HepG2 (cell line): ENCODE results near the gene IL22. TPM values are rescaled to one million over a fixed set of nuclear protein-coding genes. Genes with fewer than 3 reads are reported as not detected.

Source experiments
- ATAC-seq: fragments of 200-7000 bp; cut with Tn5 transposase; 3 replicates; pipeline ENCODE4 v1.9.1; 2020; ENCODE audit warnings: mild to moderate bottlenecking, moderate library complexity
- BruUV-seq: library from RNA; stranded (reverse); fragments of 400-500 nt; replicated peaks from 2 replicates; lab custom pipeline; 2021; lab: Mats Ljungman, UMichigan
- CTCF ChIA-PET: fragments of 300-600 bp; formaldehyde crosslinking; extraction: SDS; loops from one replicate; lab custom pipeline; 2021; ENCODE audit warnings: low total read pairs, inconsistent platforms, low intra/inter-chr PET ratio; lab: Yijun Ruan, JAX
- POLR2A ChIA-PET: fragments of 350-600 bp; sonication (Branson Sonifier 250); formaldehyde crosslinking; loops from one replicate; lab custom pipeline; 2020; ENCODE audit warnings: antibody characterized with exemption, inconsistent platforms; lab: Yijun Ruan, JAX
- DNase-seq: peaks from one replicate; pipeline ENCODE4 v3.0.0-alpha.2; 2015; ENCODE audit warnings: low spot score
- FAIRE-seq: peaks from 3 replicates; lab custom pipeline; 2011; peaks lifted over from hg19 to GRCh38; lab: Jason Lieb, UNC
- H2AFZ ChIP-seq: one replicate; pipeline ENCODE4 v1.6.1; 2011; ENCODE audit warnings: low read length, inconsistent platforms
- H3K27ac ChIP-seq: fragments of 300-600 bp; 3 replicates; pipeline ENCODE4 v1.8.0; 2011; ENCODE audit warnings: mixed run types, mild to moderate bottlenecking, mixed read lengths, low read length, inconsistent platforms; ENCODE audit not compliant: insufficient read depth; ENCODE audit errors: extremely low read length
- H3K27me3 ChIP-seq, 2 experiments: fragments of 200-600 bp in 1 of 2; 2 replicates in 1 of 2; 3 replicates in 1 of 2; pipeline versions ENCODE4 v1.6.0 to v1.8.0; 2011; ENCODE audit warnings: low read length in 2 of 2, mild to moderate bottlenecking in 2 of 2, moderate library complexity in 2 of 2, inconsistent platforms in 1 of 2; ENCODE audit not compliant: insufficient read depth in 2 of 2, control insufficient read depth in 1 of 2
- H3K36me3 ChIP-seq, 2 experiments: fragments of 200-600 bp in 1 of 2; replicated peaks in 1 of 2; 2 replicates in 1 of 2; 3 replicates in 1 of 2; pipeline versions ENCODE4 v1.5.1 to v1.8.0; 2011; ENCODE audit warnings: low read length in 2 of 2, inconsistent platforms in 1 of 2; ENCODE audit not compliant: insufficient read depth in 2 of 2, control insufficient read depth in 1 of 2
- H3K4me1 ChIP-seq: 2 replicates; pipeline ENCODE4 v1.5.1; 2012; ENCODE audit warnings: low read length, inconsistent platforms; ENCODE audit not compliant: insufficient read depth
- H3K4me2 ChIP-seq: 2 replicates; pipeline ENCODE4 v1.6.0; 2011; ENCODE audit warnings: low read depth, low read length, inconsistent platforms
- H3K4me3 ChIP-seq, 3 experiments: fragments of 200-600 bp in 1 of 3; sonication (generic), shearing (Covaris generic) in 1 of 3; replicated peaks in 1 of 3; 2 replicates each; pipeline ENCODE4 v1.5.1; 2011 to 2016; ENCODE audit warnings: low read length in 3 of 3, inconsistent platforms in 2 of 3, low read depth in 2 of 3, mild to moderate bottlenecking in 2 of 3, control low read depth in 1 of 3, mixed read lengths in 1 of 3; ENCODE audit not compliant: insufficient read depth in 1 of 3
- H3K79me2 ChIP-seq: one replicate; pipeline ENCODE4 v1.6.1; 2011; ENCODE audit warnings: low read length, inconsistent platforms; ENCODE audit not compliant: insufficient read depth
- H3K9ac ChIP-seq: 2 replicates; pipeline ENCODE4 v1.6.0; 2011; ENCODE audit warnings: mild to moderate bottlenecking, low read depth, low read length, inconsistent platforms; ENCODE audit not compliant: insufficient read depth
- H3K9me3 ChIP-seq: 2 replicates; pipeline ENCODE4 v1.5.1; 2012; ENCODE audit warnings: mild to moderate bottlenecking, low read length
- H4K20me1 ChIP-seq: 2 replicates; pipeline ENCODE4 v1.6.0; 2011; ENCODE audit warnings: inconsistent platforms, mild to moderate bottlenecking, low read length, moderate library complexity; ENCODE audit not compliant: insufficient read depth
- ARNT ChIP-seq: fragments of 450-650 bp; IDR thresholded peaks from 2 replicates; pipeline ENCODE4 v1.6.1; 2017
- GFI1 ChIP-seq: sonication (generic); formaldehyde crosslinking; IDR thresholded peaks from 2 replicates; pipeline ENCODE4 v1.5.0; 2020; ENCODE audit warnings: missing genetic modification reagents, mild to moderate bottlenecking, borderline replicate concordance
- KMT2A ChIP-seq: sonication (generic); formaldehyde crosslinking; IDR thresholded peaks from 2 replicates; pipeline ENCODE4 v1.4.0; 2020; ENCODE audit warnings: missing genetic modification reagents
- SP2 ChIP-seq: sonication (generic); formaldehyde crosslinking; IDR thresholded peaks from 2 replicates; pipeline ENCODE4 v1.5.1; 2020; ENCODE audit warnings: mild to moderate bottlenecking, missing genetic modification reagents
- SPEN ChIP-seq: sonication (generic); formaldehyde crosslinking; IDR thresholded peaks from 2 replicates; pipeline ENCODE4 v1.5.1; 2020; ENCODE audit warnings: low read depth, mild to moderate bottlenecking, missing genetic modification reagents
- SRSF1 ChIP-seq: fragments of 200-400 bp; formaldehyde crosslinking; optimal IDR thresholded peaks from 2 replicates; pipeline ENCODE3; 2017; ENCODE audit warnings: mild to moderate bottlenecking, low read depth, low read length, moderate library complexity
- TARDBP ChIP-seq: sonication (generic); formaldehyde crosslinking; IDR thresholded peaks from 2 replicates; pipeline ENCODE4 v1.8.0; 2022; ENCODE audit warnings: mild to moderate bottlenecking, missing genetic modification reagents
- ZNF292 ChIP-seq: sonication (generic); formaldehyde crosslinking; IDR thresholded peaks from 2 replicates; pipeline ENCODE4 v1.8.1; 2022; ENCODE audit warnings: mild to moderate bottlenecking, low read depth, missing genetic modification reagents, borderline replicate concordance
- ZNF431 ChIP-seq: sonication (generic); formaldehyde crosslinking; IDR thresholded peaks from 2 replicates; pipeline ENCODE4 v1.9.0; 2022; ENCODE audit warnings: missing genetic modification reagents, low read depth, mild to moderate bottlenecking, borderline replicate concordance
- ZNF446 ChIP-seq: sonication (generic); formaldehyde crosslinking; IDR thresholded peaks from 2 replicates; pipeline ENCODE4 v1.5.0; 2020; ENCODE audit warnings: mild to moderate bottlenecking, missing genetic modification reagents
- ZNF496 ChIP-seq: sonication (generic); formaldehyde crosslinking; IDR thresholded peaks from 2 replicates; pipeline ENCODE4 v1.8.1; 2023; ENCODE audit warnings: mild to moderate bottlenecking, moderate library complexity, missing genetic modification reagents; ENCODE audit not compliant: insufficient replicate concordance
- WGBS: methylation state at CpG from one replicate; pipeline ENCODE4 v1.1.6; 2017; ENCODE audit warnings: low lambda C conversion rate; 5-methylcytosine and 5-hydroxymethylcytosine counted together
- in situ Hi-C: cut with HindIII; loops from 2 replicates; pipeline ENCODE4 v1.10.0; 2017; ENCODE audit warnings: low pct_unique_long_range_greater_than_20kb; ENCODE audit not compliant: extremely low pct_ligation_motif_present
- intact Hi-C: fragments of 100-400 bp; cut with micrococcal nuclease; formaldehyde crosslinking; loops from one replicate; pipeline ENCODE4 v1.10.0; 2022; ENCODE audit not compliant: unreplicated experiment
- polyA plus RNA-seq, 8 experiments: library from polyadenylated mRNA; depleted of rRNA in 3 of 8; stranded (reverse) in 7 of 8; unstranded in 1 of 8; fragments of >200 nt; fragmentation: Illumina TruSeq in 4 of 8; extraction: Trizol in 4 of 8; gene quantifications; 2 replicates each; pipeline versions ENCODE4 v1.2.1 to v1.2.3, GENCODE V29; 2011 to 2016; ENCODE audit warnings: low read depth in 4 of 8, missing spikeins in 1 of 8, mixed read lengths in 1 of 8; ENCODE audit not compliant: insufficient read depth in 1 of 8
- total RNA-seq, 5 experiments: library from RNA; depleted of rRNA; stranded (reverse); fragments of >200 nt; fragmentation: Illumina TruSeq; extraction: Trizol; gene quantifications; 2 replicates each; pipeline ENCODE4 v1.2.3, GENCODE V29; 2016; ENCODE audit warnings: low read depth in 1 of 5
- TF ChIP-seq, protein P1 (sequence below): sonication (generic); formaldehyde crosslinking; conservative IDR thresholded peaks from 2 replicates; pipeline ENCODE4 v1.4.0; 2020; ENCODE audit warnings: missing genetic modification reagents
- TF ChIP-seq, protein P2 (sequence below): sonication (generic); formaldehyde crosslinking; IDR thresholded peaks from 2 replicates; pipeline ENCODE4 v1.4.0; 2020; ENCODE audit warnings: missing genetic modification reagents, low read depth, mild to moderate bottlenecking, borderline replicate concordance
- TF ChIP-seq, protein P3 (sequence below): sonication (generic); formaldehyde crosslinking; IDR thresholded peaks from 2 replicates; pipeline ENCODE4 v1.4.0; 2020; ENCODE audit warnings: missing genetic modification reagents
- TF ChIP-seq, protein P4 (sequence below), 2 experiments: sonication (generic) in 1 of 2; formaldehyde crosslinking in 1 of 2; IDR thresholded peaks; 2 replicates each; pipeline versions ENCODE4 v1.4.0 to v1.6.1; 2016 to 2020; ENCODE audit warnings: borderline replicate concordance in 1 of 2, low read depth in 1 of 2, mild to moderate bottlenecking in 1 of 2, missing genetic modification reagents in 1 of 2

The IL22 gene
- total and polyA plus RNA-seq, 2 of the 13 experiments (the other 11 are each of a cell fraction or from before 2014, with no cell fraction given), result not detected

DNA sequence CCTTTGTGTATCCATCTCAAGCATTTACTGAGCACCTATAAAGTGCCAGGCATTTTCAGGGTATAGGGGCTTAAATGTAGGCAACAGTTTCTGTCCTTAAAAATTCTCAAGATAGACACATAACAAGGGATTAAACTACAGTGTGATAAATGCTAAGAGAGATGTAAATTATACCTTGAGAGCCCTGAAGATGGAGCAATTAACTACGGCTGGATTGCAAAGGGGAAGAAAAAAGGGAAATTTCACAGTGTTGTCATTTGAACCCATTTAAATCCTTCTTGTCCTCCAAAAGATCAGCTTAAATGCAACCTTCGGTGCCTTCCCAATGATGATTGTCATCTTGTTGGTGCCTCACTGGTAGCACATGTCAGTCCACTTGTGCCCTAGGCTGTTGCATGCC is 16.3 kb downstream of the IL22 start:
- no peaks in the 10 kb centered on the region for H4K20me1 ChIP-seq
- ChIA-PET CTCF (no interaction called here), POLR2A (no interaction called here)
- H3K9ac ChIP-seq, result peak overlapping the region; percentile 25; the same call in 1 of the 2 replicates
- H3K4me1 ChIP-seq, result peaks cover 9% of the 10 kb centered on the region
- no peaks in the 10 kb centered on the region for H3K36me3 ChIP-seq
- FAIRE-seq, result no peak
- intact Hi-C loops, result no loop called here
- peaks cover 0 to 16% of the 10 kb centered on the region in 2 experiments; a peak in 2 of 5 replicates for H3K27me3 ChIP-seq
- H2AFZ ChIP-seq, result peak overlapping the region; percentile 96
- no peak for DNase-seq
- BruUV-seq, result no TSS peak
- no peaks in the 10 kb centered on the region for H3K79me2 ChIP-seq
- H3K27ac ChIP-seq, result no peak overlapping the region
- no peaks in the 10 kb centered on the region for H3K9me3 ChIP-seq
- in situ Hi-C loops, result no loop called here
- 32% methylated on average over 2 of the region's 2 CpGs for WGBS
- ATAC-seq, result peak; percentile 33
- H3K4me2 ChIP-seq, result peak overlapping the region; percentile 67
- peak overlapping the region; percentile 63 to 79 (median 70) for H3K4me3 ChIP-seq
- TF ChIP-seq TARDBP (CRISPR knock-in tag), result no peak
- TF ChIP-seq, protein P1, sequence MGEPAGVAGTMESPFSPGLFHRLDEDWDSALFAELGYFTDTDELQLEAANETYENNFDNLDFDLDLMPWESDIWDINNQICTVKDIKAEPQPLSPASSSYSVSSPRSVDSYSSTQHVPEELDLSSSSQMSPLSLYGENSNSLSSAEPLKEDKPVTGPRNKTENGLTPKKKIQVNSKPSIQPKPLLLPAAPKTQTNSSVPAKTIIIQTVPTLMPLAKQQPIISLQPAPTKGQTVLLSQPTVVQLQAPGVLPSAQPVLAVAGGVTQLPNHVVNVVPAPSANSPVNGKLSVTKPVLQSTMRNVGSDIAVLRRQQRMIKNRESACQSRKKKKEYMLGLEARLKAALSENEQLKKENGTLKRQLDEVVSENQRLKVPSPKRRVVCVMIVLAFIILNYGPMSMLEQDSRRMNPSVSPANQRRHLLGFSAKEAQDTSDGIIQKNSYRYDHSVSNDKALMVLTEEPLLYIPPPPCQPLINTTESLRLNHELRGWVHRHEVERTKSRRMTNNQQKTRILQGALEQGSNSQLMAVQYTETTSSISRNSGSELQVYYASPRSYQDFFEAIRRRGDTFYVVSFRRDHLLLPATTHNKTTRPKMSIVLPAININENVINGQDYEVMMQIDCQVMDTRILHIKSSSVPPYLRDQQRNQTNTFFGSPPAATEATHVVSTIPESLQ (CRISPR knock-in tag), result no peak
- TF ChIP-seq, protein P2, sequence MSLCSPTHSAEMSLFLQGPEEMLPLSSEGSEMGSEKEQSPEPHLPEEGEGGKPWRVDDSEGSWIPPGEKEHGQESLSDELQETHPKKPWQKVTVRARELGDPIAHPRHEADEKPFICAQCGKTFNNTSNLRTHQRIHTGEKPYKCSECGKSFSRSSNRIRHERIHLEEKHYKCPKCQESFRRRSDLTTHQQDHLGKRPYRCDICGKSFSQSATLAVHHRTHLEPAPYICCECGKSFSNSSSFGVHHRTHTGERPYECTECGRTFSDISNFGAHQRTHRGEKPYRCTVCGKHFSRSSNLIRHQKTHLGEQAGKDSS (CRISPR knock-in tag), result no peak
- no peak for TF ChIP-seq GFI1 (CRISPR knock-in tag)
- TF ChIP-seq, protein P3, sequence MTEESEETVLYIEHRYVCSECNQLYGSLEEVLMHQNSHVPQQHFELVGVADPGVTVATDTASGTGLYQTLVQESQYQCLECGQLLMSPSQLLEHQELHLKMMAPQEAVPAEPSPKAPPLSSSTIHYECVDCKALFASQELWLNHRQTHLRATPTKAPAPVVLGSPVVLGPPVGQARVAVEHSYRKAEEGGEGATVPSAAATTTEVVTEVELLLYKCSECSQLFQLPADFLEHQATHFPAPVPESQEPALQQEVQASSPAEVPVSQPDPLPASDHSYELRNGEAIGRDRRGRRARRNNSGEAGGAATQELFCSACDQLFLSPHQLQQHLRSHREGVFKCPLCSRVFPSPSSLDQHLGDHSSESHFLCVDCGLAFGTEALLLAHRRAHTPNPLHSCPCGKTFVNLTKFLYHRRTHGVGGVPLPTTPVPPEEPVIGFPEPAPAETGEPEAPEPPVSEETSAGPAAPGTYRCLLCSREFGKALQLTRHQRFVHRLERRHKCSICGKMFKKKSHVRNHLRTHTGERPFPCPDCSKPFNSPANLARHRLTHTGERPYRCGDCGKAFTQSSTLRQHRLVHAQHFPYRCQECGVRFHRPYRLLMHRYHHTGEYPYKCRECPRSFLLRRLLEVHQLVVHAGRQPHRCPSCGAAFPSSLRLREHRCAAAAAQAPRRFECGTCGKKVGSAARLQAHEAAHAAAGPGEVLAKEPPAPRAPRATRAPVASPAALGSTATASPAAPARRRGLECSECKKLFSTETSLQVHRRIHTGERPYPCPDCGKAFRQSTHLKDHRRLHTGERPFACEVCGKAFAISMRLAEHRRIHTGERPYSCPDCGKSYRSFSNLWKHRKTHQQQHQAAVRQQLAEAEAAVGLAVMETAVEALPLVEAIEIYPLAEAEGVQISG (CRISPR knock-in tag), result no peak
- no peak for TF ChIP-seq SRSF1
- TF ChIP-seq, protein P4, sequence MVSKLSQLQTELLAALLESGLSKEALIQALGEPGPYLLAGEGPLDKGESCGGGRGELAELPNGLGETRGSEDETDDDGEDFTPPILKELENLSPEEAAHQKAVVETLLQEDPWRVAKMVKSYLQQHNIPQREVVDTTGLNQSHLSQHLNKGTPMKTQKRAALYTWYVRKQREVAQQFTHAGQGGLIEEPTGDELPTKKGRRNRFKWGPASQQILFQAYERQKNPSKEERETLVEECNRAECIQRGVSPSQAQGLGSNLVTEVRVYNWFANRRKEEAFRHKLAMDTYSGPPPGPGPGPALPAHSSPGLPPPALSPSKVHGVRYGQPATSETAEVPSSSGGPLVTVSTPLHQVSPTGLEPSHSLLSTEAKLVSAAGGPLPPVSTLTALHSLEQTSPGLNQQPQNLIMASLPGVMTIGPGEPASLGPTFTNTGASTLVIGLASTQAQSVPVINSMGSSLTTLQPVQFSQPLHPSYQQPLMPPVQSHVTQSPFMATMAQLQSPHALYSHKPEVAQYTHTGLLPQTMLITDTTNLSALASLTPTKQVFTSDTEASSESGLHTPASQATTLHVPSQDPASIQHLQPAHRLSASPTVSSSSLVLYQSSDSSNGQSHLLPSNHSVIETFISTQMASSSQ (IDR thresholded peaks at IDR 0.05; ENCODE audit: low read depth), result no peak
- TF ChIP-seq, protein P4 (CRISPR knock-in tag; IDR thresholded peaks at IDR 0.05; ENCODE audit: borderline replicate concordance), result no peak
- TF ChIP-seq KMT2A (CRISPR knock-in tag), result no peak
- no peak for TF ChIP-seq ARNT
- TF ChIP-seq ZNF446 (CRISPR knock-in tag), result no peak
- TF ChIP-seq ZNF292 (CRISPR knock-in tag), result no peak
- no peak for TF ChIP-seq SP2 (CRISPR knock-in tag)
- TF ChIP-seq ZNF496 (CRISPR knock-in tag), result no peak
- TF ChIP-seq SPEN (CRISPR knock-in tag), result no peak
- no peak for TF ChIP-seq ZNF431
